Caco-2 (cell line): ENCODE measurements around the gene NHLH1. TPM values are rescaled to one million over a fixed set of nuclear protein-coding genes. Genes with fewer than 3 reads are reported as not detected.

ENCODE experiments used
- BruUV-seq: library from RNA; stranded (reverse); fragments of 400-500 nt; replicated peaks from 2 replicates; lab custom pipeline; 2021; lab: Mats Ljungman, UMichigan
- CTCF ChIA-PET: fragments of 300-600 bp; sonication (Branson Sonifier 250); formaldehyde crosslinking; loops from one replicate; lab custom pipeline; 2022; ENCODE audit warnings: antibody characterized with exemption; lab: Charles Lee
- POLR2A ChIA-PET: fragments of 300-600 bp; sonication (Branson Sonifier 250); formaldehyde crosslinking; loops from one replicate; lab custom pipeline; 2022; ENCODE audit warnings: antibody characterized with exemption; lab: Charles Lee
- DNase-seq, 2 experiments: peaks; one replicate each; pipeline versions ENCODE4 v3.0.0 to v3.0.0-alpha.2; 2020 to 2022
- H3K27me3 ChIP-seq: replicated peaks from 2 replicates; pipeline ENCODE4 v1.6.0; 2011; ENCODE audit warnings: low read length; ENCODE audit not compliant: control insufficient read depth, insufficient read depth
- H3K36me3 ChIP-seq: 2 replicates; pipeline ENCODE4 v1.5.1; 2011; ENCODE audit warnings: low read length; ENCODE audit not compliant: control insufficient read depth, insufficient read depth
- H3K4me1 ChIP-seq: fragments of 250-450 bp; sonication (Bioruptor Pico); 2 replicates; pipeline ENCODE4 v1.5.1; 2020; ENCODE audit warnings: mild to moderate bottlenecking
- H3K4me3 ChIP-seq: 2 replicates; pipeline ENCODE4 v1.5.1; 2011; ENCODE audit warnings: low read depth, mild to moderate bottlenecking, control low read depth, low read length
- H3K9me3 ChIP-seq: fragments of 250-450 bp; sonication (Bioruptor Pico); 2 replicates; pipeline ENCODE4 v1.5.1; 2020; ENCODE audit warnings: mild to moderate bottlenecking, moderate library complexity
- H3K27ac Mint-ChIP-seq: one replicate; pipeline ENCODE4 v1.8.0; 2022; ENCODE audit warnings: mixed read lengths; ENCODE audit not compliant: unreplicated experiment
- H3K27me3 Mint-ChIP-seq: one replicate; pipeline ENCODE4 v1.8.0; 2022; ENCODE audit warnings: mixed read lengths; ENCODE audit not compliant: insufficient read depth, unreplicated experiment
- H3K36me3 Mint-ChIP-seq: one replicate; pipeline ENCODE4 v1.8.0; 2022; ENCODE audit warnings: mild to moderate bottlenecking, mixed read lengths; ENCODE audit not compliant: insufficient read depth, unreplicated experiment
- H3K4me1 Mint-ChIP-seq: one replicate; pipeline ENCODE4 v1.8.0; 2022; ENCODE audit warnings: low read depth, mixed read lengths; ENCODE audit not compliant: unreplicated experiment
- H3K4me3 Mint-ChIP-seq: one replicate; pipeline ENCODE4 v1.8.0; 2022; ENCODE audit warnings: mild to moderate bottlenecking, moderate library complexity, mixed read lengths; ENCODE audit not compliant: unreplicated experiment
- H3K9me3 Mint-ChIP-seq: one replicate; pipeline ENCODE4 v1.8.0; 2022; ENCODE audit warnings: mixed read lengths; ENCODE audit not compliant: unreplicated experiment
- CTCF ChIP-seq, 2 experiments: fragments of 200-600 bp in 1 of 2; IDR thresholded peaks; 1 replicate in 1 of 2; 2 replicates in 1 of 2; pipeline versions ENCODE4 v1.5.1 to v1.8.0; 2011 to 2022; ENCODE audit warnings: antibody characterized with exemption in 1 of 2, control low read depth in 1 of 2, inconsistent platforms in 1 of 2, low read depth in 1 of 2, low read length in 1 of 2, mild to moderate bottlenecking in 1 of 2, moderate library complexity in 1 of 2; ENCODE audit not compliant: insufficient read depth in 1 of 2, severe bottlenecking in 1 of 2, unreplicated experiment in 1 of 2
- intact Hi-C: fragments of 100-400 bp; cut with micrococcal nuclease; formaldehyde crosslinking; loops from one replicate; pipeline ENCODE4 v1.10.0; 2022; ENCODE audit not compliant: unreplicated experiment
- total RNA-seq: library from RNA; stranded (reverse); gene quantifications from 2 replicates; pipeline ENCODE4 v1.2.3, GENCODE V29; 2022

The NHLH1 gene
- total RNA-seq, 1 experiment from 2014 or later = 0.36 TPM

DNA sequence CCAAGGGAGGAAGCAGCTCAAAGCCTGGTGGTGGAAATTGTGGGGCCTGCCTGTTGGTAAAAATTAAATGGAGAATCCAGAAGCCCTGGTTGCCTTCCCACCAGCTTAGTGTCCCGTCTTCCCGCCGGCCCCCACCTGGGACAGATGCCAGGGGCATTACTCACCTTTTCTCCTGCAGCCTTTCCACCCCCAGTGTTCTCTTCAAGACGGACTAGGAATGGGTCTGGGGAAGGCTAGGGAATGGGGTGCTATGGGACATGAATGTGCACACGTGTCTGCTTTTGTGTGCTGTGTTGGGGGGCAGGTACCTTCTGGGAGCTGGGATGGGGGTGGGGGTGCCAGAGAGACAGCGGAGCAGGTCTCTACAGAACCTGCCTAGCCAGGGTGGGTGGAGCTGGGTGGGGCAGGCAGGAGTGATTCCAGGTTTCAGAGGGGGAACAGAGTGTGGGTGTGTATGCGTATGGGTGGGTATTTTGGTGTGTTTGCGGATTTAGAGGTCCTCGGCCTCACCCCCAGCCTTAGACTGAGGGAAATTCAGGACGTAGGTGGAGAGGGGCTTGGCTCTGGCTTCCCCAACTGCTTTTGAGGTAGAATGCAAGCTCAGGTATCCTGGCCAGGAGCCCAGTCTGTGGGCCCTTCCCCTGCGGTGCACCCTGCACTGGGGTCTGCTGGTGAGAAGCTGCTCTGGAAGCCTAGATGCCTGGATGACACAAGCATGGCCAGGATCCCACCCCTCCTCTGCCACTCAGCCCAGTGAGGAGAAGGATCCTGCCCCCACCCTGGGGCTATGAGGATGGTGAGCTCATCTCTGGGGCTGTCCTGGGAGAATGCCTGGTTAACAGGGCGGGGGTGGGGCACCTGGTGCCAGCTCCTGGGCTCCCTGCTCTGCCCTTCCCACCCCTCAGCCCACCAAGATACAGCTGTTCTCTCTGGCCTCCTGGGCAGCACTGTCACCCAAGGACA, 41.2 kb downstream of the NHLH1 start:
- no peaks in the 10 kb centered on the region for H3K27me3 ChIP-seq
- no TSS peak for BruUV-seq
- ChIA-PET POLR2A (no interaction called here), CTCF (no interaction called here)
- H3K9me3 ChIP-seq = no peaks in the 10 kb centered on the region
- no peaks in the 10 kb centered on the region for H3K36me3 ChIP-seq
- Mint-ChIP-seq H3K9me3 (no peaks in the 10 kb centered on the region), H3K27me3 (no peaks in the 10 kb centered on the region), H3K27ac (no peak overlapping the region), H3K36me3 (no peaks in the 10 kb centered on the region), H3K4me1 (peaks cover 14% of the 10 kb centered on the region), H3K4me3 (no peak overlapping the region)
- H3K4me1 ChIP-seq = 0 out of 2 replicates have a peak, but pooled peaks cover 6% of the 10 kb centered on the region
- no peak for DNase-seq
- no peak overlapping the region for H3K4me3 ChIP-seq
- no peak for TF ChIP-seq CTCF (IDR thresholded peaks at IDR 0.05; ENCODE audit: insufficient read depth in 1 of 2, low read depth in 1 of 2, low read length in 1 of 2, severe bottlenecking in 1 of 2, unreplicated experiment in 1 of 2)
- intact Hi-C loops = no loop called here

DNA sequence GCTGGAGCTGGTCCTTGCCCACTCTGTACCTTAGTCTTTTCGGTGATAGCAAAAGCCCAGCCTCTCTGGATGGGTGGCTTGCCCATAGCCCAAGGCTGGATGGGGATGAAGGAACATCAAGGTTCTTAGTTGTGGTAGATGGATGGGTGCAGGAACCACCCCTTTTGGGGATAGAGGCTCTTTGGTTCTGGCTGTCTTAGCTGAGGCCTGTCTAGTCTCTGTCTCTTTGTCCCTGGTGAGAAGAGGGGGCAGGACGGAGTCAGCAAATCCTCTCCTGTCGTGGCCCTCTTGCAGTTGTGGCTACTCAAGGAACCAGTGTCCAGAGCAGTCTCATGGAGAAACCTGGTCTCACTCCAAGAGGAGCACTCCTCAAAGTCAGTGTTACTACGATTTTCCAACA, 42.0 kb downstream of the NHLH1 start:
- TF ChIP-seq CTCF (IDR thresholded peaks at IDR 0.05; ENCODE audit: insufficient read depth in 1 of 2, low read depth in 1 of 2, low read length in 1 of 2, severe bottlenecking in 1 of 2, unreplicated experiment in 1 of 2) = no peak
- Histone ChIP-seq H3K4me3 (no peak overlapping the region), H3K36me3 (no peaks in the 10 kb centered on the region), H3K4me1 (0 out of 2 replicates have a peak, but pooled peaks cover 6% of the 10 kb centered on the region), H3K9me3 (no peaks in the 10 kb centered on the region), H3K27me3 (no peaks in the 10 kb centered on the region)
- Mint-ChIP-seq H3K27ac (no peak overlapping the region), H3K4me3 (no peak overlapping the region), H3K4me1 (peaks cover 14% of the 10 kb centered on the region), H3K9me3 (no peaks in the 10 kb centered on the region), H3K27me3 (peaks cover 1% of the 10 kb centered on the region), H3K36me3 (no peaks in the 10 kb centered on the region)
- DNase-seq = no peak
- no TSS peak for BruUV-seq
- intact Hi-C loops = no loop called here
- ChIA-PET CTCF (no interaction called here), POLR2A (no interaction called here)

DNA sequence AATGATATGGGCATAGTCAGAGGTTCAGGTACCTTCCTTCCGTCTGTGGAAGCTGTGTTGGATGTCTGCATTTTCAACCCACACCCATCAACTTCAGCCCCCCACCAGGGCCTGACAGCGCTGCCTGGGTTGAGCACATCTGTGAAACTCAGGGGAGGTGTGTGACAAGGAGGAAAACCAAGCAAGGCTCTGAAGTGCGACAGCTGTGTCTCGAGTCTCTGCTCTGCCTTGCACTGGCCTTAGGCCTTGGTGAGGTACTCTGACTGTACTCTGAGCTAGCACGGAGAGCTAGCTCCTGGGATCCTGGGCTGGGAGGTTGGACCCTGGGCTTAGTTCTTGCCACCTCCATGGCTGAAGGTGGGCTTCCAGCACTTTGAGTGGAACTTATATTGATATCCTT, 42.6 kb downstream of the NHLH1 start:
- H3K4me3 Mint-ChIP-seq = no peak overlapping the region
- ChIA-PET CTCF (no interaction called here), POLR2A (no interaction called here)
- peaks cover 14% of the 10 kb centered on the region for H3K4me1 Mint-ChIP-seq
- H3K36me3 ChIP-seq = no peaks in the 10 kb centered on the region
- peaks cover 5% of the 10 kb centered on the region for H3K27me3 Mint-ChIP-seq
- TF ChIP-seq CTCF (IDR thresholded peaks at IDR 0.05; ENCODE audit: insufficient read depth in 1 of 2, low read depth in 1 of 2, low read length in 1 of 2, severe bottlenecking in 1 of 2, unreplicated experiment in 1 of 2) = no peak
- no peak overlapping the region for H3K4me3 ChIP-seq
- no peak overlapping the region for H3K27ac Mint-ChIP-seq
- no peaks in the 10 kb centered on the region for H3K27me3 ChIP-seq
- BruUV-seq = no TSS peak
- H3K9me3 ChIP-seq = no peaks in the 10 kb centered on the region
- H3K36me3 Mint-ChIP-seq = no peaks in the 10 kb centered on the region
- H3K9me3 Mint-ChIP-seq = no peaks in the 10 kb centered on the region
- 0 out of 2 replicates have a peak, but pooled peaks cover 6% of the 10 kb centered on the region for H3K4me1 ChIP-seq
- intact Hi-C loops = no loop called here
- no peak for DNase-seq
